HG02852 (cell line): ENCODE results near the gene TRIM14.

Experiments used
- ATAC-seq: cut with Tn5 transposase; IDR thresholded peaks from one replicate; pipeline ENCODE4 v1.9.1; 2021; ENCODE audit warnings: mild to moderate bottlenecking, moderate library complexity; ENCODE audit not compliant: unreplicated experiment

Gene TRIM14, protein sequence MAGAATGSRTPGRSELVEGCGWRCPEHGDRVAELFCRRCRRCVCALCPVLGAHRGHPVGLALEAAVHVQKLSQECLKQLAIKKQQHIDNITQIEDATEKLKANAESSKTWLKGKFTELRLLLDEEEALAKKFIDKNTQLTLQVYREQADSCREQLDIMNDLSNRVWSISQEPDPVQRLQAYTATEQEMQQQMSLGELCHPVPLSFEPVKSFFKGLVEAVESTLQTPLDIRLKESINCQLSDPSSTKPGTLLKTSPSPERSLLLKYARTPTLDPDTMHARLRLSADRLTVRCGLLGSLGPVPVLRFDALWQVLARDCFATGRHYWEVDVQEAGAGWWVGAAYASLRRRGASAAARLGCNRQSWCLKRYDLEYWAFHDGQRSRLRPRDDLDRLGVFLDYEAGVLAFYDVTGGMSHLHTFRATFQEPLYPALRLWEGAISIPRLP

DNA sequence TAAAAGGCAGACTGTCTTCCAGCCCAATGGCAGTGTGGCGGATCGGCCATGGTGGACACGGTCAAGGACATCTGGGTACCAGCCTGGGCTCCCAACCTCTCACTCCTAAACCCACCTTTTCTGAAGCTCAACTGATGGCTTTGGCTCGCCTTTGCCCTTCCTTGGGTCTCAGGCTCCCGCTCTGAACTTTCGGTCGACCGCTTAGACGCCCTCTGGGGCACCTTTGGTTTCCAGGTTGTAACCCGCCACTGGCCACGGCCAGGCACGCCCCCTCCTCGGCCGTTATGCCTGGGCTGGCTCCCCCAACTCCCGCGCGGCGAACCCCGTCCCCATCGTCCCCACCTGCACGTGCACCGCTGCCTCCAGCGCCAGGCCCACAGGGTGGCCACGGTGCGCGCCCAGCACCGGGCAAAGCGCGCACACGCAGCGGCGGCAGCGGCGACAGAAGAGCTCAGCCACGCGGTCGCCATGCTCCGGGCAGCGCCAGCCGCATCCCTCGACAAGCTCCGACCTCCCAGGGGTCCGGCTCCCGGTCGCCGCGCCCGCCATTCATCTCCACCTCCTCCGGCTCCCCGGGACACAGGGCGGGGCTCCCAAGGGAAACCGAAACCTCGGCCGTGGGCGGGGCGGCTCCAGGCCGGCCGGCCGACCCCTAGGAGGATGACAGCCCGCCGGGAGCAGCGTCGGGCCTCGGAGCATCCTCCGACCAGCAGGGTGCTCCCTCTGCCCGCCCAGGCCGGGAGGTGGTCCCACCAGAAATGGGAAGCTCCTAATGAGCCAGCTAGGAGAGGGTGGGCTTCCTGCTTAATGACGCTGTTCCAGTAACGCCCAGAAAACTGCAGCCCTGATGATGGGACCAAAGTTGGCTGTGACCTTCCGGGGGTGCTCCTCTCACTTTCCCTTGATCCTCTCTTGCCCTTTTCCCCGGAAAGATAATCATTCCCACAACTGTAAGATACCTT is at the start of gene TRIM14:
Gene TRIM14 (minus strand): TSS at position 583 of the 962 bp plus-strand sequence. CDS start 34 bp downstream, at position 549.
- peak; percentile 66 for ATAC-seq

- no peak for ATAC-seq
Observed at GRCh38 chr9:98168153-98168780, 49.2 kb upstream of the TRIM14 start.

- ATAC-seq = no peak
Observed at GRCh38 chr9:98164912-98165311, 45.9 kb upstream of the TRIM14 start.

DNA sequence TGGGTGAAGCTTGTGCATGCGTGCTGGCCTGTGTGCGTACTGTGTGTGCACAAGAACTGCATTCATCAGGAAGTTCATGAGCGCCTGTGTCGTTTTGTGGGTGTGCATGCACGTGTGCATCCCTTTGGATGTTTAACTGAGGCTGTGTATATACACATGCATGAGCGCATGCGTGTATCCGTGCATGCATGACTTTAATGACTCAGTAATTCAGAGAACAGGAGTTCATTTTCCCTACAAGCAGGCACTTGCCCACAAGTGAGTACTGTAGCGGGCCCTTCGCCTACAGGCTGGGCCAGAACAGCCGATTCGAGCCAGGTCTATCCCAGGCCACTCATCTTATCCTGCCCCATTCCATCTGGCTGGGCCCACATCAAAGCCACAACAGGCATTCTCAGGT is 43.6 kb upstream of the TRIM14 start:
- no peak for ATAC-seq

GRCh38 chr9:98161851-98162250 is 42.8 kb upstream of the TRIM14 start:
- no peak for ATAC-seq

DNA sequence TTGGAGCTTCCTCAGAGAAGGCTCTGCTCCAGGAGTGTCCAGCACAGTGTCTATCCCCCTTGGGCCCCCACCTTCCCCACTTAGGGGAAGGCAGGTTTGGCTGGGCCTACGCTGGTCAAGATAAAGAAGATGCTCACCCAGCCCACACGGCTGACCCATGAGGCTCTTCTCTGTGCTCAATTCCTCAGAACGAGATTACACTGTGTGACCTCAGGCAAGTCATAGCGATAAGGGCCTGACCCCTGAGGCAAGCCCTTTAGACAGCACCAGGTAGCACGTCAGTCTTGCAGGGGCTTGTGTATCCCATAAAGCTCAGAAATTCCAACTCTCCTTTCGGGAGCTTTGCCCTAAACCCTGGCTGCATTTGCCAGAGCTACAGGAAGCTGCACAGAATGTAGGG is 40.8 kb upstream of the TRIM14 start:
- no peak for ATAC-seq

GRCh38 chr9:98159301-98159700 is 40.3 kb upstream of the TRIM14 start:
- no peak for ATAC-seq

GRCh38 chr9:98158071-98158831 is 39.2 kb upstream of the TRIM14 start:
- ATAC-seq = no peak

- no peak for ATAC-seq
Observed at GRCh38 chr9:98157372-98157771, 38.4 kb upstream of the TRIM14 start.

GRCh38 chr9:98154678-98155077 is 35.7 kb upstream of the TRIM14 start:
- ATAC-seq = no peak

- no peak for ATAC-seq
Observed at GRCh38 chr9:98152526-98152925, 33.5 kb upstream of the TRIM14 start.

DNA sequence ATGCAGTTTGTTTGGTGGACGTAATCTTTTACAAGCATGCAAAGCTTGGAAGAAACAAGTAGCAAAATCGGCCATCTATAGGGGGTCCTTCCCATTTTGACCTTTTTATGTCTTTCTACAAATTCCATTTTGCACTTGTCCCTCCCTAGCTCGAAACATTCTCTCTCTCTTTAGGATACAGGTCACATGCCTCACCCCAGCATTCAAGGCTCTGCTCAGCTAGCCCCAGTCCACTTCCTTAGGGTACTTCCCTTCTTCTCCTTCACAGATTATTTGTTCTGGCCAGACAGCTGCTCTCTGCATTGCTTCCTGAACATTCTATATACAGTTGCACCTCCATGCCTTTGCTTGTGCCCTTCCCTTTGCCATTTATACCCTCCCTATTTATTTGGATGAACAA is 31.7 kb upstream of the TRIM14 start:
- ATAC-seq = no peak

- no peak for ATAC-seq
Observed at GRCh38 chr9:98150164-98150563, 31.1 kb upstream of the TRIM14 start.

DNA sequence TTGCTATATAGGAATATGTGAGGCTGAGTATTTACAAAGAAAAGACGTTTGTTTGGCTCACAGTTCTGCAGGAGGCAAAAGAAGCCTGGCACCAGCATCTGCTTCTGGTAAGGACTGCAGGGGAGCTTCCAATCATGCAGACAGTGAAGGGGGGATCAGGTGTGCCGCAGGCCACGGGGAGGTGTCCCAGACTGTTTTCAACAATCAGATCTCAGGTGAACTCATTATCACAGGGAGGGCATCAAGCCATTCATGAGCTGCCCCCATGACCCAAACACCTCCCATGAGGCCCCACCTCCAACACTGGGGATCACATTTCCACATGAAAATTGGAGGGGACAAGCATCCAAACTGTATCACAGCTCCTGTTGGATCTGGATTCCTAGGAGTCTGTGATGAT is 30.4 kb upstream of the TRIM14 start:
- ATAC-seq = no peak

GRCh38 chr9:98148486-98148885 is 29.5 kb upstream of the TRIM14 start:
- no peak for ATAC-seq

- no peak for ATAC-seq
Observed at GRCh38 chr9:98147582-98147981, 28.6 kb upstream of the TRIM14 start.

DNA sequence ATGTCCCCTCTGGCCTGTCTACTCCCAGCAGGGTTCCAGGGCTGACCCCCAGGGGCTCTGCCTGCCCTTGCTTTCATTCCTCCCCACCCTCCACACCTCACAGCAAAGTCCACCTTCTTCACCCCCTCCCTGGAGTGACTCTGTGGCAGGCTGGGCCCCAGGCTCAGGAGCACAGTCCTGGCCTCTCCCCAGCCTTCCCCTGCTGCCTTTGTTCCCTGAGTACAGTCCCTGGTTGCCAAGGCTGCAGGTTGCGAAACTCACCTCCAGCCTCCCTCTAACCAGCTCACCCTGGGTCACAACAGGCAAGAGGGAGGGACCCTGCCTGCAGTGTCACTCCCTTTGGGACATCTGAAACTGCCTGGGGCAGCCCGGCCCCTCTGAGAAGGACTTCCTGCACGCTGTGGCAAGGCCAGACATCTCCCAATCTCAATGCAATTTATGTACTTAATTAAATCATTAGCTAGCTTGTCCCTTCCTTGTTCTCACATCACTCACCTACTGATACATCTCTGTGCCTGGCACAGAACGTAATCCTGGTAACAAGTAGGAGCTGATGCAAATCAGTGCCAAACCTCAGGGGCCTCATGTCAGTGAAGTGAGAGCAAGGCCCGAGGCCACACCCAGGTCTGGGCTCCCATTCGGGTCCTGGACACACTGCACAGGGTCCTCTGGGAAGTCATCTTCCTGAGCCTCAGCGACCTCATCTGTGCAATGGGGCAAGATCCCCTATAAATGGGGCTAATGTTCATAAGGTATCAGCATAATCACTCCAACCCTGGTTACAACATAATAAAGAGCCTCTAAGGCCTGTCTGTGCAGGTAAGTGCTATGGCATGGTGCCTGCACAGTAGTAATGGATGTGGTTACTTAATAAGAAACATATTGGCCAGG is 27.3 kb upstream of the TRIM14 start:
- no peak for ATAC-seq

DNA sequence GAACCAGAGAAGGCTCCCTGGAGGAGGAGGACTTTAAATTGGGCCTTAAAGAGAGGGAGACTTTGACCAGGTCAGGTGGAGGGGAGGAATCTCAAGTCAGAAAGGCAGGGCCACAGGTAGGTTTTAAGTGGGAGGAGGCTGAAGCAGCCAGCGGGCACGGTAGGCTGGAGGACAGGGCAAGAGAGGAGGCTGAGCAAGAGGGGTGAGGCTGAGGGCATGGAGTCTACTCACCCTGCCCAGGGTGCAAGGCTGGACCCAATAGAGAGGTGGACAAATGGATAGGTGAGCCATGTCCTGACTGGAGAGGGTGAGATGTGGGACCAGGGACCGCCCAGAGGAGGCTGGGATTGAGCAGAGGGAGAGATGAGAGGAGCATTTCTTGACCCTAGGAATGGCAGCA is 25.6 kb upstream of the TRIM14 start:
- no peak for ATAC-seq

DNA sequence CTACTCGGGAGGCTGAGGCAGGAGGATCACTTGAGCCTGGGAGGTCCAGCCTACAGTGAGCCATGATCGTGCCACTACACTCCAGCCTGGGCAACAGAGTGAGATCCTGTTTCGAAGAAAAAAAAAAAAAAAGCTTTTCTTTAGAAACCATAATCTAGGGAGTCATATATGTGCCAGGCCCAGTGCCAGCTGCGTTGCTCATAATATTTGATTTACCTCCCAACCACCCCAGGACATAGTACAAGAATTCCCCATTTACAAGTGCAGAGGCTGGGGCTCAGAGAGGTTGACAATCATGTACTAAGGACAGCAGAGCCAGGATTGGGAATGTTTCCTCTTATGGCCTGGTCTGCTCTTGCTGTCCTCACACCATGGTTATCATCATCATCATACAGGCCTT is 25.1 kb upstream of the TRIM14 start:
- ATAC-seq = no peak
